T-helper 17 cell (primary cell): Measurements from ENCODE around the gene PARVB. TPM values are rescaled to one million over a fixed set of nuclear protein-coding genes. Genes with fewer than 3 reads are reported as not detected.
A peak's percentile ranks its signal among the peaks of the same experiment; 100 is the strongest.

ENCODE experiments used
- ATAC-seq: fragments of 150-1000 bp; cut with Tn5 transposase; 2 replicates; pipeline ENCODE4 v1.10.0; 2021; ENCODE audit warnings: mild to moderate bottlenecking, moderate library complexity
- DNase-seq, 3 donors: peaks; one replicate each; pipeline versions ENCODE4 v3.0.0 to v3.0.0-alpha.2; 2020 to 2021
- H3K9me3 ChIP-seq: one replicate; pipeline ENCODE4 v1.7.0; 2013; ENCODE audit warnings: low read length, mild to moderate bottlenecking; ENCODE audit not compliant: control insufficient read depth, poor library complexity, severe bottlenecking
- H3K27ac Mint-ChIP-seq: one replicate; pipeline ENCODE4 v1.8.0; 2022; ENCODE audit warnings: mild to moderate bottlenecking, moderate library complexity, mixed read lengths
- H3K27me3 Mint-ChIP-seq: one replicate; pipeline ENCODE4 v1.8.0; 2022; ENCODE audit warnings: mixed read lengths
- H3K36me3 Mint-ChIP-seq: one replicate; pipeline ENCODE4 v1.8.0; 2022; ENCODE audit warnings: low read depth, mixed read lengths
- H3K4me1 Mint-ChIP-seq: one replicate; pipeline ENCODE4 v1.8.0; 2022; ENCODE audit warnings: mild to moderate bottlenecking, mixed read lengths
- H3K4me3 Mint-ChIP-seq: one replicate; pipeline ENCODE4 v1.8.0; 2022; ENCODE audit warnings: mild to moderate bottlenecking, moderate library complexity, mixed read lengths
- total RNA-seq, 4 donors: library from RNA in 2 of 4; stranded (reverse) in 2 of 4; gene quantifications; one replicate each; pipeline ENCODE4 v1.2.3 and lab custom pipeline; 2022 to 2026

Gene PARVB
- total RNA-seq, 2 donors from 2014 or later, result 14.6 to 36.4 TPM

- DNase-seq (peak in 1 of 3 donors; percentile 6), ATAC-seq (no peak)
- H3K27ac Mint-ChIP-seq, result no peak overlapping the region
- no peaks in the 10 kb centered on the region for H3K27me3 Mint-ChIP-seq
- peaks cover 27% of the 10 kb centered on the region for H3K4me1 Mint-ChIP-seq
- H3K9me3 ChIP-seq, result no peaks in the 10 kb centered on the region
- peaks cover 3% of the 10 kb centered on the region for H3K36me3 Mint-ChIP-seq
- H3K4me3 Mint-ChIP-seq, result no peak overlapping the region
Measured at GRCh38 chr22:44185237-44186120, 161.4 kb downstream of the PARVB start.

GRCh38 chr22:44186121-44186510, 162.0 kb downstream of the PARVB start:
- no peaks in the 10 kb centered on the region for H3K9me3 ChIP-seq
- no peaks in the 10 kb centered on the region for H3K27me3 Mint-ChIP-seq
- H3K4me1 Mint-ChIP-seq, result peaks cover 21% of the 10 kb centered on the region
- H3K4me3 Mint-ChIP-seq, result no peak overlapping the region
- H3K36me3 Mint-ChIP-seq, result peaks cover 3% of the 10 kb centered on the region
- no peak overlapping the region for H3K27ac Mint-ChIP-seq
- no peak for ATAC-seq
- peak in 1 of 3 donors; percentile 2 for DNase-seq

GRCh38 chr22:44186737-44187136, 162.6 kb downstream of the PARVB start:
- no peaks in the 10 kb centered on the region for H3K27me3 Mint-ChIP-seq
- DNase-seq (peak in 1 of 3 donors; percentile 1), ATAC-seq (no peak)

GRCh38 chr22:44187652-44188230, 163.6 kb downstream of the PARVB start:
- H3K4me1 Mint-ChIP-seq, result peaks cover 20% of the 10 kb centered on the region
- no peak overlapping the region for H3K4me3 Mint-ChIP-seq
- no peaks in the 10 kb centered on the region for H3K9me3 ChIP-seq
- H3K27ac Mint-ChIP-seq, result peak overlapping the region; percentile 60
- DNase-seq (peak in 1 of 3 donors; percentile 3), ATAC-seq (no peak)
- H3K27me3 Mint-ChIP-seq, result no peaks in the 10 kb centered on the region
- H3K36me3 Mint-ChIP-seq, result peaks cover 3% of the 10 kb centered on the region

More at GRCh38 chr22:44186737-44187136, 162.6 kb downstream of the PARVB start:
- peaks cover 24% of the 10 kb centered on the region for H3K4me1 Mint-ChIP-seq
- peaks cover 3% of the 10 kb centered on the region for H3K36me3 Mint-ChIP-seq
- no peak overlapping the region for H3K4me3 Mint-ChIP-seq
- no peaks in the 10 kb centered on the region for H3K9me3 ChIP-seq
- H3K27ac Mint-ChIP-seq, result peak overlapping the region; percentile 60

- H3K27ac Mint-ChIP-seq, result no peak overlapping the region
- H3K4me1 Mint-ChIP-seq, result peaks cover 23% of the 10 kb centered on the region
Measured at GRCh38 chr22:44188316-44188715, 164.2 kb downstream of the PARVB start.

GRCh38 chr22:44188986-44189630, 165.0 kb downstream of the PARVB start:
- no peaks in the 10 kb centered on the region for H3K9me3 ChIP-seq
- Mint-ChIP-seq H3K36me3 (peaks cover 3% of the 10 kb centered on the region), H3K27ac (peak overlapping the region; percentile 79), H3K27me3 (no peaks in the 10 kb centered on the region), H3K4me1 (peaks cover 31% of the 10 kb centered on the region), H3K4me3 (no peak overlapping the region)
- ATAC-seq, result no peak
- DNase-seq, result no peak

More at GRCh38 chr22:44188316-44188715, 164.2 kb downstream of the PARVB start:
- DNase-seq, result no peak
- Mint-ChIP-seq H3K4me3 (no peak overlapping the region), H3K36me3 (peaks cover 3% of the 10 kb centered on the region), H3K27me3 (no peaks in the 10 kb centered on the region)
- ATAC-seq, result no peak
- no peaks in the 10 kb centered on the region for H3K9me3 ChIP-seq

GRCh38 chr22:44190381-44190976, 166.4 kb downstream of the PARVB start:
- H3K4me3 Mint-ChIP-seq, result no peak overlapping the region
- peaks cover 35% of the 10 kb centered on the region for H3K4me1 Mint-ChIP-seq
- ATAC-seq, result no peak
- H3K9me3 ChIP-seq, result no peaks in the 10 kb centered on the region
- H3K27ac Mint-ChIP-seq, result peak overlapping the region; percentile 68
- DNase-seq, result no peak
- H3K27me3 Mint-ChIP-seq, result no peaks in the 10 kb centered on the region
- peaks cover 7% of the 10 kb centered on the region for H3K36me3 Mint-ChIP-seq

- peak overlapping the region; percentile 68 for H3K27ac Mint-ChIP-seq
- DNase-seq (peak in 1 of 3 donors; percentile 15), ATAC-seq (peak; percentile 80)
- H3K4me1 Mint-ChIP-seq, result peaks cover 35% of the 10 kb centered on the region
- H3K9me3 ChIP-seq, result no peaks in the 10 kb centered on the region
- H3K36me3 Mint-ChIP-seq, result peaks cover 7% of the 10 kb centered on the region
- peak overlapping the region; percentile 21 for H3K4me3 Mint-ChIP-seq
- no peaks in the 10 kb centered on the region for H3K27me3 Mint-ChIP-seq
Measured at GRCh38 chr22:44191036-44191454, 166.9 kb downstream of the PARVB start.

GRCh38 chr22:44192098-44192815, 168.2 kb downstream of the PARVB start:
- H3K9me3 ChIP-seq, result no peaks in the 10 kb centered on the region
- ATAC-seq (peak; percentile 48), DNase-seq (peak in 1 of 3 donors; percentile 31)
- H3K36me3 Mint-ChIP-seq, result peaks cover 4% of the 10 kb centered on the region
- peak overlapping the region; percentile 81 for H3K4me3 Mint-ChIP-seq
- no peaks in the 10 kb centered on the region for H3K27me3 Mint-ChIP-seq
- H3K27ac Mint-ChIP-seq, result peak overlapping the region; percentile 67
- peaks cover 32% of the 10 kb centered on the region for H3K4me1 Mint-ChIP-seq

GRCh38 chr22:44192816-44193534, 168.9 kb downstream of the PARVB start:
- no peaks in the 10 kb centered on the region for H3K9me3 ChIP-seq
- Mint-ChIP-seq H3K36me3 (peaks cover 4% of the 10 kb centered on the region), H3K4me3 (peak overlapping the region; percentile 81), H3K4me1 (peaks cover 30% of the 10 kb centered on the region), H3K27ac (peak overlapping the region; percentile 67), H3K27me3 (no peaks in the 10 kb centered on the region)
- ATAC-seq (no peak), DNase-seq (no peak)

- no peaks in the 10 kb centered on the region for H3K9me3 ChIP-seq
- Mint-ChIP-seq H3K27ac (peak overlapping the region; percentile 67), H3K4me3 (no peak overlapping the region), H3K27me3 (no peaks in the 10 kb centered on the region), H3K4me1 (peaks cover 30% of the 10 kb centered on the region), H3K36me3 (peaks cover 6% of the 10 kb centered on the region)
- ATAC-seq, result peak; percentile 24
- DNase-seq, result no peak
Measured at GRCh38 chr22:44193535-44193891, 169.4 kb downstream of the PARVB start.

GRCh38 chr22:44194569-44194968, 170.5 kb downstream of the PARVB start:
- Mint-ChIP-seq H3K27me3 (no peaks in the 10 kb centered on the region), H3K27ac (peak overlapping the region; percentile 53), H3K36me3 (peaks cover 15% of the 10 kb centered on the region), H3K4me1 (peaks cover 38% of the 10 kb centered on the region), H3K4me3 (peak overlapping the region; percentile 3)
- H3K9me3 ChIP-seq, result no peaks in the 10 kb centered on the region
- DNase-seq (no peak), ATAC-seq (no peak)
